ENCODE results near the gene AOX1.
"Not testable (repeated sequence)": the region's sequence is repeated elsewhere in the genome, so short reads cannot be mapped to it uniquely, and the experiment has no call there.

AOX1 gene

GRCh38 chr2:200700856-200701255 is 115.0 kb downstream of the AOX1 start:
- DNase-seq (ENCODE audit: low read depth in 2 of 2) = no peak

GRCh38 chr2:200702044-200702443 is 116.2 kb downstream of the AOX1 start:
- no peak for DNase-seq (ENCODE audit: low read depth in 2 of 2)

- peak in 1 of 2 donors; percentile 46 for DNase-seq (ENCODE audit: low read depth in 2 of 2)
These were observed 116.9 kb downstream of the AOX1 start for GRCh38 chr2:200702646-200703118.

GRCh38 chr2:200703127-200703925 is 117.5 kb downstream of the AOX1 start:
- DNase-seq (ENCODE audit: low read depth in 2 of 2) = no peak

GRCh38 chr2:200703926-200704637 is 118.3 kb downstream of the AOX1 start:
- no peak for DNase-seq (ENCODE audit: low read depth in 2 of 2)

- no peak for DNase-seq (ENCODE audit: low read depth in 2 of 2)
These were observed 119.7 kb downstream of the AOX1 start for GRCh38 chr2:200705305-200706041.

GRCh38 chr2:200708943-200709342 is 123.1 kb downstream of the AOX1 start:
- no peak for DNase-seq (ENCODE audit: low read depth in 2 of 2)

GRCh38 chr2:200713003-200713703 is 127.3 kb downstream of the AOX1 start:
- peak; percentile 58 to 82 for DNase-seq (ENCODE audit: low read depth in 2 of 2)

GRCh38 chr2:200713704-200714064 is 127.9 kb downstream of the AOX1 start:
- DNase-seq (ENCODE audit: low read depth in 2 of 2) = no peak

GRCh38 chr2:200715014-200715413 is 129.2 kb downstream of the AOX1 start:
- not testable (repeated sequence) for DNase-seq (ENCODE audit: low read depth in 2 of 2)

- DNase-seq (ENCODE audit: low read depth in 2 of 2) = no peak
These were observed 130.6 kb downstream of the AOX1 start for GRCh38 chr2:200716386-200716785.

Data from stimulated activated CD4-positive, alpha-beta T cell treated with anti-CD3 and anti-CD28 coated beads, Interleukin-1b, Interleukin-23, amount 100 ng/mL, for 1 hour (primary cell).